Measurements from ENCODE around the gene HNRNPL.
"Not testable (repeated sequence)": the region's sequence is repeated elsewhere in the genome, so short reads cannot be mapped to it uniquely, and the experiment has no call there.

HNRNPL gene

GRCh38 chr19:38797781-38798180, 52.0 kb downstream of the HNRNPL start:
- H3K27me3 ChIP-seq (replicated peaks in 2 of 5; ENCODE audit: control insufficient read depth in 4 of 5, insufficient read depth in 5 of 5, low read length in 4 of 5); POLR2A ChIA-PET; CTCF ChIA-PET; DNase-seq; H3K27ac ChIP-seq (ENCODE audit: insufficient read depth in 1 of 2, low read depth in 1 of 2, low read length in 2 of 2, poor library complexity in 1 of 2, severe bottlenecking in 2 of 2); H3K4me3 ChIP-seq (ENCODE audit: control insufficient read depth in 1 of 7, extremely low read depth in 1 of 7, insufficient read depth in 4 of 7, low read depth in 2 of 7, low read length in 6 of 7); H3K4me1 ChIP-seq (ENCODE audit: control extremely low read depth in 1 of 4, control insufficient read depth in 4 of 4, insufficient read depth in 4 of 4, low read length in 3 of 4); H3K9me3 ChIP-seq (ENCODE audit: control extremely low read depth in 1 of 5, control insufficient read depth in 4 of 5, insufficient read depth in 2 of 5, low read depth in 1 of 5, low read length in 4 of 5); H3K36me3 ChIP-seq (ENCODE audit: control insufficient read depth in 4 of 4, insufficient read depth in 4 of 4, low read length in 3 of 4): not testable (repeated sequence)
- WGBS (ENCODE audit: insufficient coverage): no CpG with 5 or more reads among the region's 33 CpGs

GRCh38 chr19:38796154-38796553, 53.6 kb downstream of the HNRNPL start:
- ChIA-PET POLR2A (no interaction called here), CTCF (no interaction called here)
- no CpG with 5 or more reads among the region's 2 CpGs for WGBS (ENCODE audit: insufficient coverage)
- DNase-seq: no peak
- peaks cover 0 to 12% (median 4%) of the 10 kb centered on the region in 4 experiments for H3K4me1 ChIP-seq (ENCODE audit: control extremely low read depth in 1 of 4, control insufficient read depth in 4 of 4, insufficient read depth in 4 of 4, low read length in 3 of 4)
- peaks cover 0 to 7% (median 0%) of the 10 kb centered on the region in 5 experiments for H3K27me3 ChIP-seq (replicated peaks in 2 of 5; ENCODE audit: control insufficient read depth in 4 of 5, insufficient read depth in 5 of 5, low read length in 4 of 5)
- no peaks in the 10 kb centered on the region for H3K9me3 ChIP-seq (ENCODE audit: control extremely low read depth in 1 of 5, control insufficient read depth in 4 of 5, insufficient read depth in 2 of 5, low read depth in 1 of 5, low read length in 4 of 5)
- no peak overlapping the region for H3K27ac ChIP-seq (ENCODE audit: insufficient read depth in 1 of 2, low read depth in 1 of 2, low read length in 2 of 2, poor library complexity in 1 of 2, severe bottlenecking in 2 of 2)
- H3K36me3 ChIP-seq (ENCODE audit: control insufficient read depth in 4 of 4, insufficient read depth in 4 of 4, low read length in 3 of 4): no peaks in the 10 kb centered on the region
- no peak overlapping the region for H3K4me3 ChIP-seq (ENCODE audit: control insufficient read depth in 1 of 7, extremely low read depth in 1 of 7, insufficient read depth in 4 of 7, low read depth in 2 of 7, low read length in 6 of 7)

DNA sequence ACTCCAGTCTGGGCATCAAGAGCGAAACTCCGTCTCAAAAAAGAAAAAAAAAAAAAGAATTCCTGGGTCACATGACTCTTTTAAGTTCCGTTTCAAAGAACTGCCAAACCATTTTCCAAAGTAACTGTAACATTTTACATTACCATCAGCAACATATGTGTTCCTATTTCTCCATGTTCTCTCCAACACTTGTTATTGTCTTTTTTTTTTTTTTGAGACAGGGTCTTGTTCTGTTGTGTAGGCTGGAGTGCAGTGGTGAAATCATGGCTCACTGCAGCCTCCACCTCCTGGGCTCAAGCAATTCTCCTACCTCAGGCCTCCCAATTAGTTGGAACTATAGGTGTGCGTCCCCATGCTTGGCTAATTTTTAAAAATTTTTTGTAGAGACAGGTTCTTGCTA, 54.2 kb downstream of the HNRNPL start:
- no peak for DNase-seq
- Histone ChIP-seq H3K27me3 (replicated peaks in 2 of 5; ENCODE audit: control insufficient read depth in 4 of 5, insufficient read depth in 5 of 5, low read length in 4 of 5) (peaks cover 0 to 7% (median 0%) of the 10 kb centered on the region in 5 experiments), H3K4me1 (ENCODE audit: control extremely low read depth in 1 of 4, control insufficient read depth in 4 of 4, insufficient read depth in 4 of 4, low read length in 3 of 4) (peaks cover 0 to 12% (median 4%) of the 10 kb centered on the region in 4 experiments), H3K36me3 (ENCODE audit: control insufficient read depth in 4 of 4, insufficient read depth in 4 of 4, low read length in 3 of 4) (no peaks in the 10 kb centered on the region), H3K27ac (ENCODE audit: insufficient read depth in 1 of 2, low read depth in 1 of 2, low read length in 2 of 2, poor library complexity in 1 of 2, severe bottlenecking in 2 of 2) (no peak overlapping the region), H3K9me3 (ENCODE audit: control extremely low read depth in 1 of 5, control insufficient read depth in 4 of 5, insufficient read depth in 2 of 5, low read depth in 1 of 5, low read length in 4 of 5) (no peaks in the 10 kb centered on the region), H3K4me3 (ENCODE audit: control insufficient read depth in 1 of 7, extremely low read depth in 1 of 7, insufficient read depth in 4 of 7, low read depth in 2 of 7, low read length in 6 of 7) (no peak overlapping the region)
- ChIA-PET CTCF (no interaction called here), POLR2A (no interaction called here)
- WGBS (ENCODE audit: insufficient coverage): 80% methylated on average over 1 of the region's 4 CpGs

- no peak overlapping the region for H3K27ac ChIP-seq (ENCODE audit: insufficient read depth in 1 of 2, low read depth in 1 of 2, low read length in 2 of 2, poor library complexity in 1 of 2, severe bottlenecking in 2 of 2)
- DNase-seq: no peak
- CTCF ChIA-PET: interaction anchor here (1.1 kb wide), 2 partner anchors 26 to 139 kb away, joined by 3 read pairs; no protein-coding TSS in a partner anchor
- POLR2A ChIA-PET: no interaction called here
- H3K36me3 ChIP-seq (ENCODE audit: control insufficient read depth in 4 of 4, insufficient read depth in 4 of 4, low read length in 3 of 4): no peaks in the 10 kb centered on the region
- peaks cover 0 to 7% (median 0%) of the 10 kb centered on the region in 5 experiments for H3K27me3 ChIP-seq (replicated peaks in 2 of 5; ENCODE audit: control insufficient read depth in 4 of 5, insufficient read depth in 5 of 5, low read length in 4 of 5)
- H3K9me3 ChIP-seq (ENCODE audit: control extremely low read depth in 1 of 5, control insufficient read depth in 4 of 5, insufficient read depth in 2 of 5, low read depth in 1 of 5, low read length in 4 of 5): no peaks in the 10 kb centered on the region
- 100% methylated on average over 2 of the region's 5 CpGs for WGBS (ENCODE audit: insufficient coverage)
- peaks cover 0 to 12% (median 4%) of the 10 kb centered on the region in 4 experiments for H3K4me1 ChIP-seq (ENCODE audit: control extremely low read depth in 1 of 4, control insufficient read depth in 4 of 4, insufficient read depth in 4 of 4, low read length in 3 of 4)
- H3K4me3 ChIP-seq (ENCODE audit: control insufficient read depth in 1 of 7, extremely low read depth in 1 of 7, insufficient read depth in 4 of 7, low read depth in 2 of 7, low read length in 6 of 7): no peak overlapping the region
Measured at GRCh38 chr19:38793671-38794070, 56.1 kb downstream of the HNRNPL start.

DNA sequence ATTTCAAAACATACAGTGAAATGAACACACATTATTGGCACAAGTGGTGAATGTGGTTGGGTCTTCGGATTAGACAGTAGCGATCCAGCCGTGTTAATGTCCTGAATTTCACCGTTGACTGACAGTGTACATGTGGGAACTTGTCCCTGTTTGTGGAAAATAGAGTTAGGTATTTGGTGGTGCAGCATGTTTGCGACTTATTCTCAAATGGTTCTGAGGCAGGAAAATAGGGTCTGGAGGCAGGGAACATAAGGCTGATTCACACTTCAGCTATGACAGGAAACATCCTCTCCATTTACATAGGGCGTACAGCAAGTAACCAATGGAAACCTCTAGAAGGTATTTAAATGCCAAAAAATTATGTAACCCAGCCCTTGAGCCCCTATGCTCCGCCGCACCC, 56.6 kb downstream of the HNRNPL start:
- Histone ChIP-seq H3K36me3 (ENCODE audit: control insufficient read depth in 4 of 4, insufficient read depth in 4 of 4, low read length in 3 of 4) (no peaks in the 10 kb centered on the region), H3K4me1 (ENCODE audit: control extremely low read depth in 1 of 4, control insufficient read depth in 4 of 4, insufficient read depth in 4 of 4, low read length in 3 of 4) (peaks cover 0 to 12% (median 4%) of the 10 kb centered on the region in 4 experiments), H3K9me3 (ENCODE audit: control extremely low read depth in 1 of 5, control insufficient read depth in 4 of 5, insufficient read depth in 2 of 5, low read depth in 1 of 5, low read length in 4 of 5) (no peaks in the 10 kb centered on the region), H3K27ac (ENCODE audit: insufficient read depth in 1 of 2, low read depth in 1 of 2, low read length in 2 of 2, poor library complexity in 1 of 2, severe bottlenecking in 2 of 2) (no peak overlapping the region), H3K4me3 (ENCODE audit: control insufficient read depth in 1 of 7, extremely low read depth in 1 of 7, insufficient read depth in 4 of 7, low read depth in 2 of 7, low read length in 6 of 7) (peak overlapping the region in 4 of 7 experiments; percentile 40 to 76 (median 61)), H3K27me3 (replicated peaks in 2 of 5; ENCODE audit: control insufficient read depth in 4 of 5, insufficient read depth in 5 of 5, low read length in 4 of 5) (peaks cover 0 to 7% (median 0%) of the 10 kb centered on the region in 5 experiments)
- no peak for DNase-seq
- POLR2A ChIA-PET: interaction anchor here (0.8 kb wide), 1 partner anchor 39 kb away, joined by 3 read pairs; the partner anchor contains the start of gene ECH1
- CTCF ChIA-PET: interaction anchor here (0.6 to 1.6 kb wide), 6 partner anchors 15 to 151 kb away, joined by 3 to 5 read pairs (median 3); partner anchors contain the start of gene LGALS7
- 95% methylated on average over 6 of the region's 8 CpGs for WGBS (ENCODE audit: insufficient coverage)

DNA sequence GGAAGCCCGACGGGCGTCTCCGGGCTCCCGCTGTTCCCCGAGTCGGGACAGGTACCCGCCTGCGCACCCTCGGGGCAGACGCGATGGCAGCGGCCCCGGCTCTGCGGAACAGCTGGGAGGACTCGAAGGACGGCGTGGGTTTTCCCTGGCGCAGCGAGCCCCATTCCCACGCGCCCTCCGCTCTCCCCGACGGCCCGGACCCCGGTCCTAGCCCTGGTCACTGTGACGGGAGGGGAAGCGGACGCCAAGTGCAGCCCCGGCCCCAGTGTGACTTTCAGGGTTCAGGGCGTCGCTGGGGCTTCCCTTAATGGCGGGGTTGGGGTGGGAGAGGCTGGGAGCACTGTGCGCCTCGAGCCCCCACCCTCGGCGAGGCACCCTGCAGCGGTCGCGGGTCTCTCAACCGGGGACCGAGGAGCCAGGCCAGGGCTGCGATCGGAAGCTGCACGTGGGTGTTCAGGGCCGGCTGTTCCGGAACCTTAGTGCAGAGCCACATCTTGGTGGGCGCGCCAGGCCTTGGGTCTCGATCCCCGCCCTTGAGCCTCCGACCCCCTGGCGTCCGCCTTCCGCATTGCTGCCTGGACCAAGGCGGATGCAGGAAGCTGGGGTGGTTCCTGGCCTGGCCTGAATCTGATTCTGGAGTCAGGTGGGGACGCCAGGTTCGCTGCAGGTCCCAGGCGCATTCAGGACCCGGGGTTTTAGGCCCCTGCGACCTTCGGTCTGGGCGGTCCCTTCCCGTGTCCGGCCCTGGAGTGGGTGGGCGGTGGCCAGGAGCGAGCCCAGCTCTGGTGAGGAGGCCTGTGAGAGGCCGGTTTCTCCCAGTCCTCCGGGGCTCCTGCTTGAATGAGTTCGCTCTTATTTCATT, 57.3 kb downstream of the HNRNPL start:
- POLR2A ChIA-PET: interaction anchor here (0.8 kb wide), 1 partner anchor 39 kb away, joined by 3 read pairs; the partner anchor contains the start of gene ECH1
- H3K4me3 ChIP-seq (ENCODE audit: control insufficient read depth in 1 of 7, extremely low read depth in 1 of 7, insufficient read depth in 4 of 7, low read depth in 2 of 7, low read length in 6 of 7): peak overlapping the region in 6 of 7 experiments; percentile 19 to 76 (median 51)
- no peaks in the 10 kb centered on the region for H3K9me3 ChIP-seq (ENCODE audit: control extremely low read depth in 1 of 5, control insufficient read depth in 4 of 5, insufficient read depth in 2 of 5, low read depth in 1 of 5, low read length in 4 of 5)
- no peak overlapping the region for H3K27ac ChIP-seq (ENCODE audit: insufficient read depth in 1 of 2, low read depth in 1 of 2, low read length in 2 of 2, poor library complexity in 1 of 2, severe bottlenecking in 2 of 2)
- peaks cover 0 to 12% (median 4%) of the 10 kb centered on the region in 4 experiments for H3K4me1 ChIP-seq (ENCODE audit: control extremely low read depth in 1 of 4, control insufficient read depth in 4 of 4, insufficient read depth in 4 of 4, low read length in 3 of 4)
- DNase-seq: peak; percentile 67 to 88 (median 83)
- no peaks in the 10 kb centered on the region for H3K36me3 ChIP-seq (ENCODE audit: control insufficient read depth in 4 of 4, insufficient read depth in 4 of 4, low read length in 3 of 4)
- CTCF ChIA-PET: interaction anchor here (0.6 to 1.6 kb wide), 6 partner anchors 14 to 152 kb away, joined by 3 to 5 read pairs (median 3); partner anchors contain the start of gene LGALS7
- 2% methylated on average over 28 of the region's 71 CpGs for WGBS (ENCODE audit: insufficient coverage)
- peaks cover 0 to 7% (median 0%) of the 10 kb centered on the region in 5 experiments for H3K27me3 ChIP-seq (replicated peaks in 2 of 5; ENCODE audit: control insufficient read depth in 4 of 5, insufficient read depth in 5 of 5, low read length in 4 of 5)

Data from common myeloid progenitor, CD34-positive (primary cell).